NCI-H774 (cell line): Measurements from ENCODE around the gene FAM25C.
"Not testable (repeated sequence)": the region's sequence is repeated elsewhere in the genome, so short reads cannot be mapped to it uniquely, and the experiment has no call there.

ENCODE experiments used
- DNase-seq: peaks from one replicate; lab custom pipeline; 2025; lab: John Stamatoyannopoulos, UW

FAM25C gene

GRCh38 chr10:47957158-47957557 is 42.4 kb downstream of the FAM25C start:
- DNase-seq: not testable (repeated sequence)

GRCh38 chr10:47947424-47947823 is 52.2 kb downstream of the FAM25C start:
- not testable (repeated sequence) for DNase-seq
